OCI-LY3 (cell line): ENCODE measurements around the gene SAMD14.

Source experiments
- EZH2phosphoT487 ChIP-seq: fragments of 200-600 bp; shearing (Covaris generic); IDR thresholded peaks from 2 replicates; pipeline ENCODE4 v1.6.1; 2018; ENCODE audit warnings: antibody characterized with exemption, mixed run types, low read depth
- TF ChIP-seq, protein P1 (sequence below): fragments of 200-600, 300-600 bp; sonication (generic); IDR thresholded peaks from 2 replicates; pipeline ENCODE4 v1.5.1; 2014; ENCODE audit warnings: antibody characterized with exemption, low read length, low read depth

DNA sequence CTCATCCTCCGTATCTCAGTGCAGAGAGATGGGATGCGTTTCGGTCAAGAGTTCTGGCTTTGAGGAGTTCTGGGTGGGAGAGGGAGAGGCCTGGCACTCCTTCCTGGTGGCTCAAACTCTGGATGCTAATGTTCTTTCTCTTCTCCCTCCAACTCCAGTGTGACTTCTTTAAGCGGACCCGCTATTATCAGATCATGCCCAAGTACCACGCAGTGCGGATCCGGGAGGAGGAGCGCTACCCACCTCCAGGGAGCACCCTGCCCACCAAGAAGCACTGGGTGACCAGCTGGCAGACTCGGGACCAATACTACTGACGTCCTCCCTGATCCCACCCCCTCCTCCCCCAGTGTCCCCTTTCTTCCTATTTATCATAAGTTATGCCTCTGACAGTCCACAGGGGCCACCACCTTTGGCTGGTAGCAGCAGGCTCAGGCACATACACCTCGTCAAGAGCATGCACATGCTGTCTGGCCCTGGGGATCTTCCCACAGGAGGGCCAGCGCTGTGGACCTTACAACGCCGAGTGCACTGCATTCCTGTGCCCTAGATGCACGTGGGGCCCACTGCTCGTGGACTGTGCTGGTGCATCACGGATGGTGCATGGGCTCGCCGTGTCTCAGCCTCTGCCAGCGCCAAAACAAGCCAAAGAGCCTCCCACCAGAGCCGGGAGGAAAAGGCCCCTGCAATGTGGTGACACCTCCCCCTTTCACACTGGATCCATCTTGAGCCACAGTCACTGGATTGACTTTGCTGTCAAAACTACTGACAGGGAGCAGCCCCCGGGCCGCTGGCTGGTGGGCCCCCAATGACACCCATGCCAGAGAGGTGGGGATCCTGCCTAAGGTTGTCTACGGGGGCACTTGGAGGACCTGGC is 40.8 kb downstream of the SAMD14 start:
- TF ChIP-seq, protein P1, sequence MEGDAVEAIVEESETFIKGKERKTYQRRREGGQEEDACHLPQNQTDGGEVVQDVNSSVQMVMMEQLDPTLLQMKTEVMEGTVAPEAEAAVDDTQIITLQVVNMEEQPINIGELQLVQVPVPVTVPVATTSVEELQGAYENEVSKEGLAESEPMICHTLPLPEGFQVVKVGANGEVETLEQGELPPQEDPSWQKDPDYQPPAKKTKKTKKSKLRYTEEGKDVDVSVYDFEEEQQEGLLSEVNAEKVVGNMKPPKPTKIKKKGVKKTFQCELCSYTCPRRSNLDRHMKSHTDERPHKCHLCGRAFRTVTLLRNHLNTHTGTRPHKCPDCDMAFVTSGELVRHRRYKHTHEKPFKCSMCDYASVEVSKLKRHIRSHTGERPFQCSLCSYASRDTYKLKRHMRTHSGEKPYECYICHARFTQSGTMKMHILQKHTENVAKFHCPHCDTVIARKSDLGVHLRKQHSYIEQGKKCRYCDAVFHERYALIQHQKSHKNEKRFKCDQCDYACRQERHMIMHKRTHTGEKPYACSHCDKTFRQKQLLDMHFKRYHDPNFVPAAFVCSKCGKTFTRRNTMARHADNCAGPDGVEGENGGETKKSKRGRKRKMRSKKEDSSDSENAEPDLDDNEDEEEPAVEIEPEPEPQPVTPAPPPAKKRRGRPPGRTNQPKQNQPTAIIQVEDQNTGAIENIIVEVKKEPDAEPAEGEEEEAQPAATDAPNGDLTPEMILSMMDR, result no peak
- TF ChIP-seq EZH2phosphoT487, result no peak
